GM20431 (cell line): ENCODE measurements around the gene MSANTD2.

Experiments
- in situ Hi-C: fragments of 300-500 bp; cut with MseI, MboI; formaldehyde crosslinking; loops from one replicate; pipeline ENCODE4 v1.15.0; 2020; ENCODE audit warnings: low sequenced_read_pairs; ENCODE audit not compliant: unreplicated experiment

The MSANTD2 gene

GRCh38 chr11:124823512-124824376 is 23.5 kb upstream of the MSANTD2 start:
- in situ Hi-C loops = no loop called here

GRCh38 chr11:124821995-124822730 is 22.0 kb upstream of the MSANTD2 start:
- in situ Hi-C loops = no loop called here

- in situ Hi-C loops = no loop called here
Observed at GRCh38 chr11:124817036-124817435, 16.8 kb upstream of the MSANTD2 start.

- in situ Hi-C loops = no loop called here
Observed at GRCh38 chr11:124814739-124815138, 14.5 kb upstream of the MSANTD2 start.

- in situ Hi-C loops = no loop called here
Observed at GRCh38 chr11:124812876-124813275, 12.7 kb upstream of the MSANTD2 start.

- in situ Hi-C loops = no loop called here
Observed at GRCh38 chr11:124811399-124812125, 11.4 kb upstream of the MSANTD2 start.

- in situ Hi-C loops = no loop called here
Observed at GRCh38 chr11:124807660-124808270, 7.6 kb upstream of the MSANTD2 start.

GRCh38 chr11:124807201-124807600 is 7.0 kb upstream of the MSANTD2 start:
- in situ Hi-C loops = no loop called here

- in situ Hi-C loops = no loop called here
Observed at GRCh38 chr11:124804884-124805283, 4.7 kb upstream of the MSANTD2 start.

- in situ Hi-C loops = no loop called here
Observed at GRCh38 chr11:124801636-124802312, 1.6 kb upstream of the MSANTD2 start.

- in situ Hi-C loops = no loop called here
Observed at GRCh38 chr11:124801014-124801413, 808 bp upstream of the MSANTD2 start.

- in situ Hi-C loops = no loop called here
Observed at GRCh38 chr11:124799348-124800225, 619 bp downstream of the MSANTD2 start.

GRCh38 chr11:124798991-124799347 is 1.2 kb downstream of the MSANTD2 start:
- in situ Hi-C loops = no loop called here

- in situ Hi-C loops = no loop called here
Observed at GRCh38 chr11:124796312-124796711, 3.9 kb downstream of the MSANTD2 start.

GRCh38 chr11:124793466-124794278 is 6.5 kb downstream of the MSANTD2 start:
- in situ Hi-C loops = no loop called here

GRCh38 chr11:124791626-124792341 is 8.4 kb downstream of the MSANTD2 start:
- in situ Hi-C loops = no loop called here

GRCh38 chr11:124788521-124788920 is 11.7 kb downstream of the MSANTD2 start:
- in situ Hi-C loops = no loop called here
